HUDEP-2 (cell line): Measurements from ENCODE around the gene GID4.

Source experiments
- DNase-seq, 76 experiments: peaks; one replicate each; lab custom pipeline; 2025; ENCODE audit not compliant: unreplicated experiment in 76 of 76; lab: John Stamatoyannopoulos, UW

The GID4 gene

GRCh38 chr17:18015593-18015992, 23.6 kb upstream of the GID4 start:
- DNase-seq = no peak

GRCh38 chr17:18016426-18016825, 22.8 kb upstream of the GID4 start:
- no peak for DNase-seq

GRCh38 chr17:18017958-18018357, 21.2 kb upstream of the GID4 start:
- peak in 1 of 76 experiments; percentile 18 for DNase-seq

- DNase-seq = no peak
Observed at GRCh38 chr17:18018411-18018921, 20.7 kb upstream of the GID4 start.

GRCh38 chr17:18019838-18020154, 19.4 kb upstream of the GID4 start:
- no peak for DNase-seq

- no peak for DNase-seq
Observed at GRCh38 chr17:18020971-18021370, 18.2 kb upstream of the GID4 start.

- DNase-seq = no peak
Observed at GRCh38 chr17:18021372-18021771, 17.8 kb upstream of the GID4 start.

GRCh38 chr17:18025241-18025944, 13.8 kb upstream of the GID4 start:
- no peak for DNase-seq

- DNase-seq = no peak
Observed at GRCh38 chr17:18025945-18026776, 13.0 kb upstream of the GID4 start.

GRCh38 chr17:18027280-18027679, 11.9 kb upstream of the GID4 start:
- DNase-seq = no peak

- no peak for DNase-seq
Observed at GRCh38 chr17:18028114-18028951, 10.9 kb upstream of the GID4 start.

GRCh38 chr17:18028952-18029540, 10.2 kb upstream of the GID4 start:
- DNase-seq = no peak

- no peak for DNase-seq
Observed at GRCh38 chr17:18031955-18032354, 7.3 kb upstream of the GID4 start.

GRCh38 chr17:18033442-18034099, 5.6 kb upstream of the GID4 start:
- DNase-seq = peak in 49 of 76 experiments; percentile 9 to 80 (median 47)

- peak in 31 of 76 experiments; percentile 11 to 71 (median 42) for DNase-seq
Observed at GRCh38 chr17:18035704-18036103, 3.5 kb upstream of the GID4 start.

GRCh38 chr17:18037486-18037885, 1.7 kb upstream of the GID4 start:
- peak in 6 of 76 experiments; percentile 9 to 30 (median 18) for DNase-seq

GRCh38 chr17:18038149-18038850, 908 bp upstream of the GID4 start:
- peak in 6 of 76 experiments; percentile 9 to 72 (median 40) for DNase-seq

GRCh38 chr17:18039535-18040260, 490 bp downstream of the GID4 start:
- peak in 13 of 76 experiments; percentile 24 to 68 (median 34) for DNase-seq
